ENCODE measurements around the gene IKBKE.
"Not testable (repeated sequence)": the region's sequence is repeated elsewhere in the genome, so short reads cannot be mapped to it uniquely, and the experiment has no call there.

IKBKE gene

DNA sequence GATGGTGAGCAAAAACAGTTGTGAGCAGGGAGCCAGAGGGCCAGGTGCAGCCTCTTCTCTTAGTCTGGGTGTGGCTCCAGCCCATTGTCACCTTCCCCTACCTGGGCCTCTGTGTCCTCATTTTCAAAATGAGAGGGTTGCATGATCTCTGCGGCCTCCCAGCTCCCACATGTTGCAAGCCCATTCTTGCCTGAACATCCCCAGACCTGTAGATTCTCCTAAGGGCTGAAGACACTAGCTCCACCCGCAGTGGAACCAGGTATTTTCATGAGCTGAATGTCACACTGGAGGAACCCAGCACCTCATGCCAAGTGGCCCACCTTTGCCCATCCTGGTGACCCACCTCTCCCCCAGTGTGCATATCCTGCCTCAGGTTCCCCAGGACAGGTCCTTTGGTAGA, 12.3 kb downstream of the IKBKE start:
- TF ChIP-seq, protein P1, sequence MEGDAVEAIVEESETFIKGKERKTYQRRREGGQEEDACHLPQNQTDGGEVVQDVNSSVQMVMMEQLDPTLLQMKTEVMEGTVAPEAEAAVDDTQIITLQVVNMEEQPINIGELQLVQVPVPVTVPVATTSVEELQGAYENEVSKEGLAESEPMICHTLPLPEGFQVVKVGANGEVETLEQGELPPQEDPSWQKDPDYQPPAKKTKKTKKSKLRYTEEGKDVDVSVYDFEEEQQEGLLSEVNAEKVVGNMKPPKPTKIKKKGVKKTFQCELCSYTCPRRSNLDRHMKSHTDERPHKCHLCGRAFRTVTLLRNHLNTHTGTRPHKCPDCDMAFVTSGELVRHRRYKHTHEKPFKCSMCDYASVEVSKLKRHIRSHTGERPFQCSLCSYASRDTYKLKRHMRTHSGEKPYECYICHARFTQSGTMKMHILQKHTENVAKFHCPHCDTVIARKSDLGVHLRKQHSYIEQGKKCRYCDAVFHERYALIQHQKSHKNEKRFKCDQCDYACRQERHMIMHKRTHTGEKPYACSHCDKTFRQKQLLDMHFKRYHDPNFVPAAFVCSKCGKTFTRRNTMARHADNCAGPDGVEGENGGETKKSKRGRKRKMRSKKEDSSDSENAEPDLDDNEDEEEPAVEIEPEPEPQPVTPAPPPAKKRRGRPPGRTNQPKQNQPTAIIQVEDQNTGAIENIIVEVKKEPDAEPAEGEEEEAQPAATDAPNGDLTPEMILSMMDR (IDR thresholded peaks at IDR 0.05; ENCODE audit: borderline replicate concordance, control extremely low read depth, extremely low read depth, insufficient read depth, missing control alignments): no peak
- in situ Hi-C loops (cut with MboI; ENCODE audit: low sequenced_read_pairs, unreplicated experiment): no loop called here
- no peak for DNase-seq (ENCODE audit: low spot score)

- in situ Hi-C loops (cut with MboI; ENCODE audit: low sequenced_read_pairs, unreplicated experiment); DNase-seq (ENCODE audit: low spot score): not testable (repeated sequence)
Measured at GRCh38 chr1:206483864-206484263, 13.6 kb downstream of the IKBKE start.

GRCh38 chr1:206484901-206485300, 14.6 kb downstream of the IKBKE start:
- TF ChIP-seq, protein P1 (IDR thresholded peaks at IDR 0.05; ENCODE audit: borderline replicate concordance, control extremely low read depth, extremely low read depth, insufficient read depth, missing control alignments): no peak
- no peak for DNase-seq (ENCODE audit: low spot score)
- in situ Hi-C loops (cut with MboI; ENCODE audit: low sequenced_read_pairs, unreplicated experiment): loop anchor here (5.0 kb wide), 1 partner anchor 97 kb away; no protein-coding TSS in a partner anchor

DNA sequence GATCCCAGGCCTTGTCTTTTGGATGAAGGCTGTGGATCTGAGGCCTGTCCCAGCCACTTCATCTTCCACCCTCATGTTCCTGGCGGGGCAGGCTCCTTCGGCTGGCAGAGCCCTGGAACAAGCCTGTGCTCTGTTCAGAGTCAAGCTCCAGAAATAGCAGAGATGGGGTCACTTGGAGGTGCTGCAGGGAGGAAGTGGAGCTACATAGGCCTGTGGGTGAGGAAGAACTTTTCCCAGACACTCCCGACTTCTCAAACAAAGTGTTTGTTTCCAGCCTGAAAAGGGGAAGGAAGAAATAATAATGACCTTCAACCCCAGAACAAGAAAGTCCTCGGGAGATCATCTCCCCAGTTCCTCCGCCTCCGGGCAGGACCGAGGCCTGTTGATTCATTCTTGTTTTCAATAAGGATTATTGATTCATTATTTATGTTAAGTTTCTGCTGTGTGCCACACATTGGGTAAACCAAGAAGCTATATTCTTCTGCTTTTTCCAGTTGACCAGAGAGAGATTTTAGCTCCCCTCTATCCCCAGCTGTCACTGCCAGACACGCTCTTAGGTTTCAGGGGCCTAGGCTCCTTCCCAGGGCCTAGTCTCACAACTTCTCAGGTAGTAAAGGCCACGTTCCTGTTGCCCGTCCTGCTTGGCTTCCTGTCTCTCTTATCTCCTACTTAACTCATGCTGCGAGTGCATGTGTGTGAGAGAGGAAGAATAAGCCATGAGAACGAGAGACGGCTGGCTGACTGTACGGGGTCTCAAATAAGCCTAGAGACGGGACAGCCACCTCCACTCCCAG, 16.9 kb downstream of the IKBKE start:
- DNase-seq (ENCODE audit: low spot score): no peak
- in situ Hi-C loops (cut with MboI; ENCODE audit: low sequenced_read_pairs, unreplicated experiment): loop anchor here (5.0 kb wide), 1 partner anchor 95 kb away; no protein-coding TSS in a partner anchor
- TF ChIP-seq, protein P1 (IDR thresholded peaks at IDR 0.05; ENCODE audit: borderline replicate concordance, control extremely low read depth, extremely low read depth, insufficient read depth, missing control alignments): no peak

GRCh38 chr1:206487970-206488369, 17.7 kb downstream of the IKBKE start:
- no peak for DNase-seq (ENCODE audit: low spot score)
- TF ChIP-seq, protein P1 (IDR thresholded peaks at IDR 0.05; ENCODE audit: borderline replicate concordance, control extremely low read depth, extremely low read depth, insufficient read depth, missing control alignments): no peak
- in situ Hi-C loops (cut with MboI; ENCODE audit: low sequenced_read_pairs, unreplicated experiment): loop anchor here (5.0 kb wide), 1 partner anchor 94 kb away; no protein-coding TSS in a partner anchor

DNA sequence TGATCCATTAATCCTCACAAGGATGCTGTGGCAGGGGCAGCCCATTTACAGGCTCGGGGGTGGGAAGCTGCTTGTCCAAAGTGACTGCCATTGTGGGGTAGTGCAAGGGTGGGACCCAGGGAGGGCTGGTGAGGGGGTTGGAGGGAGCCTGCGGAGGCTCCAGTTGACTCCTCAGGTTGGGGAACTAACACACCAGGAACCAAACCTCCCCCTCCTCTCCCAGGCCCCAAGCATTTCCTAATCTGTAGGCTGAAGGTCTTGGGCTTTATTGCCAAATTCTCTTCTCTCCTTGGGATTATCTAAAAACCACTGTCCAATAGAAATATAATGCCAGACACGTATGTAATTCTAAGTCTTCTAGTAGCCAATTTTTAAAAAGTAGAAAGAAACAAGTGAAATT, 18.2 kb downstream of the IKBKE start:
- in situ Hi-C loops (cut with MboI; ENCODE audit: low sequenced_read_pairs, unreplicated experiment): loop anchor here (5.0 kb wide), 1 partner anchor 94 kb away; no protein-coding TSS in a partner anchor
- DNase-seq (ENCODE audit: low spot score): no peak
- TF ChIP-seq, protein P1 (IDR thresholded peaks at IDR 0.05; ENCODE audit: borderline replicate concordance, control extremely low read depth, extremely low read depth, insufficient read depth, missing control alignments): no peak

Data from GM13976 (cell line).